Measurements from ENCODE around the gene DRAXIN.

Gene DRAXIN

DNA sequence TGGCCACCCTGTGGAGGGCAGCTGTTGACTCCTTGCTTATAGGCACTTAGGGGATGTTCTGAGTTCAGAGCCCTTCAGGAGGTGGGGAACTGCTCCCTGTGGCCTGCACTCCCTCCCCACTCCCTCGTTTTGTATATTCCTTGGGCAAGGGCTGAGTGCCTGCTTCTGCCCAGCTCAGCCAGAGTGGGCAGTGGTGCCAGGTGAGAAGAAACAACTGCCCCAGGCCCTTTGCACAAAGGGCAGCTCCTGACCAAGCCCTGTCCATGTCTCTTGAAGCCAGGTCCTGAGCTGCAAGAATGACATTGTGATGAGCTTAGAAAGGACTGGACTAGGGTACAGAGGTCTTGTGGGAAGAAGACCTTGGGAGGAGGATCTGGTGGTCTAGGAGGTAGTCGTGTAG lies 46.6 kb downstream of the DRAXIN start:
- Histone ChIP-seq H3K4me3 (ENCODE audit: low read depth, low read length) (no peak overlapping the region), H3K36me3 (ENCODE audit: control insufficient read depth in 2 of 2, insufficient read depth in 1 of 2, low read length in 2 of 2) (no peaks in the 10 kb centered on the region), H3K4me1 (ENCODE audit: control insufficient read depth, insufficient read depth, low read length) (peaks cover 3% of the 10 kb centered on the region; the same call in 1 of the 2 replicates), H3K27ac (ENCODE audit: extremely low read depth, low read depth, low read length) (no peak overlapping the region), H3K9me3 (ENCODE audit: control insufficient read depth, insufficient read depth, low read depth, low read length) (no peaks in the 10 kb centered on the region)
- ChIA-PET POLR2A (interaction anchor here (0.8 kb wide), 1 partner anchor 70 kb away, joined by 3 read pairs; no protein-coding TSS in a partner anchor), CTCF (interaction anchor here (1.0 kb wide), 1 partner anchor 10 kb away, joined by 3 read pairs; no protein-coding TSS in a partner anchor)
- TF ChIP-seq SETDB1 (IDR thresholded peaks at IDR 0.05; ENCODE audit: insufficient read length, low read length): no peak
- TF ChIP-seq ZNF623 (tag by site-specific recombination; IDR thresholded peaks at IDR 0.05): peak; percentile 85
- no peak for TF ChIP-seq ZSCAN16 (tag by site-specific recombination; IDR thresholded peaks at IDR 0.05)

DNA sequence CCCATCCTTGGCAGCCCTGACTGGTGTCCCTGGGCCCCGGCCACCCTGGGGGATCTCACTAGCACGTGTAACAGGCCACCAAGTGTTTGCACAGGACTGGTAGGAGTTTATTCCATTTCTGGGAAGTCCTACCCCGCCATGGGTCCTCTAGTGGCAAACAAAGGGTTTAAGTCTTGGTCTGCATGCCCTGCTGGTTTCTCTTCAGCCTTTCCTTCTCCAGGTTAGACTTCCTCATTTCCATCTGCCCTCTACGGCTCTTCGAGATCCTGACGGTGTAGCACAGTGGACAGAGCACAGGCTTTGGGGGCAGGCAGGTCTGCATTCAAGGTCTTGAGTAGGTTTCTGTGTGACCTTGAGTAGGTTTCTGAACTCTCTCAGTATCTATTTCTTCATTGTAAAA lies 47.3 kb downstream of the DRAXIN start:
- H3K36me3 ChIP-seq (ENCODE audit: control insufficient read depth in 2 of 2, insufficient read depth in 1 of 2, low read length in 2 of 2): no peaks in the 10 kb centered on the region
- no peaks in the 10 kb centered on the region for H3K9me3 ChIP-seq (ENCODE audit: control insufficient read depth, insufficient read depth, low read depth, low read length)
- no peak overlapping the region for H3K27ac ChIP-seq (ENCODE audit: extremely low read depth, low read depth, low read length)
- H3K4me3 ChIP-seq (ENCODE audit: low read depth, low read length): no peak overlapping the region
- ChIA-PET CTCF (no interaction called here), POLR2A (no interaction called here)
- H3K4me1 ChIP-seq (ENCODE audit: control insufficient read depth, insufficient read depth, low read length): peaks cover 3% of the 10 kb centered on the region; the same call in 1 of the 2 replicates
- TF ChIP-seq GLIS1 (tag by site-specific recombination; IDR thresholded peaks at IDR 0.05) (0 out of 2 replicates have a peak, but pooled peaks have one; percentile 16), ZNF155 (tag by site-specific recombination; IDR thresholded peaks at IDR 0.05) (no peak)
- TF ChIP-seq, protein P1, sequence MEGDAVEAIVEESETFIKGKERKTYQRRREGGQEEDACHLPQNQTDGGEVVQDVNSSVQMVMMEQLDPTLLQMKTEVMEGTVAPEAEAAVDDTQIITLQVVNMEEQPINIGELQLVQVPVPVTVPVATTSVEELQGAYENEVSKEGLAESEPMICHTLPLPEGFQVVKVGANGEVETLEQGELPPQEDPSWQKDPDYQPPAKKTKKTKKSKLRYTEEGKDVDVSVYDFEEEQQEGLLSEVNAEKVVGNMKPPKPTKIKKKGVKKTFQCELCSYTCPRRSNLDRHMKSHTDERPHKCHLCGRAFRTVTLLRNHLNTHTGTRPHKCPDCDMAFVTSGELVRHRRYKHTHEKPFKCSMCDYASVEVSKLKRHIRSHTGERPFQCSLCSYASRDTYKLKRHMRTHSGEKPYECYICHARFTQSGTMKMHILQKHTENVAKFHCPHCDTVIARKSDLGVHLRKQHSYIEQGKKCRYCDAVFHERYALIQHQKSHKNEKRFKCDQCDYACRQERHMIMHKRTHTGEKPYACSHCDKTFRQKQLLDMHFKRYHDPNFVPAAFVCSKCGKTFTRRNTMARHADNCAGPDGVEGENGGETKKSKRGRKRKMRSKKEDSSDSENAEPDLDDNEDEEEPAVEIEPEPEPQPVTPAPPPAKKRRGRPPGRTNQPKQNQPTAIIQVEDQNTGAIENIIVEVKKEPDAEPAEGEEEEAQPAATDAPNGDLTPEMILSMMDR (tag by site-specific recombination; IDR thresholded peaks at IDR 0.05): peak; percentile 9; the same call in 1 of the 2 replicates

DNA sequence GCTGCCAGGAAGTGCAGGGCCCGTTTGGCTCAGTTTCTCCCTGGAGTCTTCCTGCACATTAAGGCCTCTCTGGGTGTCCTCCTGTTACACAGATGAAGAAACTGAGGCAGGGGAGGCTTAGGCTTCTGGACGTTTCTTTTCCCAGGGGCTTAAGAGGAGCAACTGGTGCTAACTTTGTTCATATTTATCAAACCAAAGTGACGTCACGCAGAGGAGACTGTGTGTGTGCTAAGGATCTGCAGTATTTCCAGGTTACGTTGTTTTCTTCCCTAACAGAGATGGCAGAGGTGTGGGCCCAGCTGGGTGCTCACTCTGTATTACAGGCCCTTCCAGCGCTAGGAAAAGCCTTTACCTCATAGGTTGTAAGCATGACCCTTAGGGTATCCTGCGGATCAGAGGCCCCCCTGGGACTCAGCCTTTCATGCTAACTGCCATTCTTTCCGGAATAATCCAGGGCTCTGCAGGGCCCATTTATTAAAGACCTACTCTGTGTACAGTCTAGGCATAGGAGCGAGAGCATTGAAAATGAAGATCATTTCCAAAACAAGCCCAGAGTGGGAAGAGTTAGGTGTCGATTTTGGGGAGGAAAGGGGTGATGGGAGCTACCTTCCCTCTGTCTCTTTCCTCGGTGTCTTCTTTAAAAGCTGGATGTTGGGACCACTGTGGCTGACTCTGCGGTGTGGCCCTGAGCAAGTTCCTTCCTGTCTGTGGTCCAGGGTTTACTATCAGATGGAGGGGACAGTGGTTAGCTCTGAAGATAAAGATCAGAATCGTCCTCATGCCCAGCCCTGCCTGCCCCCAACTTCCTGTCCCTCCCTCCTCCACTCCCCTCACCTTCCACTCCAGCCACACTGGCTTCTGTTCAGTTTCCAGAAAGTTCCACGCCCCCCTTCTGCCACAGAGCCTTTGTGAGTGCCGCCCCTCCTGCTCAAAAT lies 49.0 kb downstream of the DRAXIN start:
- ChIA-PET POLR2A (no interaction called here), CTCF (interaction anchor here (0.6 to 1.7 kb wide), 4 partner anchors 21 to 420 kb away, joined by 3 to 4 read pairs (median 4); no protein-coding TSS in a partner anchor)
- Histone ChIP-seq H3K9me3 (ENCODE audit: control insufficient read depth, insufficient read depth, low read depth, low read length) (no peaks in the 10 kb centered on the region), H3K36me3 (ENCODE audit: control insufficient read depth in 2 of 2, insufficient read depth in 1 of 2, low read length in 2 of 2) (peaks cover 0 to 2% of the 10 kb centered on the region in 2 experiments; a peak in 1 of 3 replicates), H3K27ac (ENCODE audit: extremely low read depth, low read depth, low read length) (no peak overlapping the region), H3K4me3 (ENCODE audit: low read depth, low read length) (no peak overlapping the region), H3K4me1 (ENCODE audit: control insufficient read depth, insufficient read depth, low read length) (peaks cover 3% of the 10 kb centered on the region; the same call in 1 of the 2 replicates)
- TF ChIP-seq ZSCAN23 (tag by site-specific recombination; IDR thresholded peaks at IDR 0.05) (no peak), ZNF24 (tag by site-specific recombination; IDR thresholded peaks at IDR 0.05) (no peak), ZNF529 (tag by site-specific recombination; IDR thresholded peaks at IDR 0.05; ENCODE audit: insufficient replicate concordance) (no peak), TRIM28 (IDR thresholded peaks at IDR 0.05; ENCODE audit: borderline replicate concordance, low read length) (no peak), ZNF621 (tag by site-specific recombination; IDR thresholded peaks at IDR 0.05) (no peak), SCRT2 (tag by site-specific recombination; IDR thresholded peaks at IDR 0.05) (peak; percentile 40; the same call in 1 of the 2 replicates), ZNF211 (tag by site-specific recombination; IDR thresholded peaks at IDR 0.05; ENCODE audit: low read depth) (no peak), ZNF791 (tag by site-specific recombination; IDR thresholded peaks at IDR 0.05) (no peak), ZNF629 (tag by site-specific recombination; IDR thresholded peaks at IDR 0.05) (no peak), ZNF10 (tag by site-specific recombination; IDR thresholded peaks at IDR 0.05) (no peak), ZIC2 (tag by site-specific recombination; IDR thresholded peaks at IDR 0.05) (peak; percentile 30; the same call in 1 of the 2 replicates), ZBTB7A (tag by site-specific recombination; IDR thresholded peaks at IDR 0.05; ENCODE audit: low read depth) (no peak)
- TF ChIP-seq, protein P2, sequence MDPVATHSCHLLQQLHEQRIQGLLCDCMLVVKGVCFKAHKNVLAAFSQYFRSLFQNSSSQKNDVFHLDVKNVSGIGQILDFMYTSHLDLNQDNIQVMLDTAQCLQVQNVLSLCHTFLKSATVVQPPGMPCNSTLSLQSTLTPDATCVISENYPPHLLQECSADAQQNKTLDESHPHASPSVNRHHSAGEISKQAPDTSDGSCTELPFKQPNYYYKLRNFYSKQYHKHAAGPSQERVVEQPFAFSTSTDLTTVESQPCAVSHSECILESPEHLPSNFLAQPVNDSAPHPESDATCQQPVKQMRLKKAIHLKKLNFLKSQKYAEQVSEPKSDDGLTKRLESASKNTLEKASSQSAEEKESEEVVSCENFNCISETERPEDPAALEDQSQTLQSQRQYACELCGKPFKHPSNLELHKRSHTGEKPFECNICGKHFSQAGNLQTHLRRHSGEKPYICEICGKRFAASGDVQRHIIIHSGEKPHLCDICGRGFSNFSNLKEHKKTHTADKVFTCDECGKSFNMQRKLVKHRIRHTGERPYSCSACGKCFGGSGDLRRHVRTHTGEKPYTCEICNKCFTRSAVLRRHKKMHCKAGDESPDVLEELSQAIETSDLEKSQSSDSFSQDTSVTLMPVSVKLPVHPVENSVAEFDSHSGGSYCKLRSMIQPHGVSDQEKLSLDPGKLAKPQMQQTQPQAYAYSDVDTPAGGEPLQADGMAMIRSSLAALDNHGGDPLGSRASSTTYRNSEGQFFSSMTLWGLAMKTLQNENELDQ (tag by site-specific recombination; IDR thresholded peaks at IDR 0.05; ENCODE audit: low read depth): no peak
- TF ChIP-seq, protein P3, sequence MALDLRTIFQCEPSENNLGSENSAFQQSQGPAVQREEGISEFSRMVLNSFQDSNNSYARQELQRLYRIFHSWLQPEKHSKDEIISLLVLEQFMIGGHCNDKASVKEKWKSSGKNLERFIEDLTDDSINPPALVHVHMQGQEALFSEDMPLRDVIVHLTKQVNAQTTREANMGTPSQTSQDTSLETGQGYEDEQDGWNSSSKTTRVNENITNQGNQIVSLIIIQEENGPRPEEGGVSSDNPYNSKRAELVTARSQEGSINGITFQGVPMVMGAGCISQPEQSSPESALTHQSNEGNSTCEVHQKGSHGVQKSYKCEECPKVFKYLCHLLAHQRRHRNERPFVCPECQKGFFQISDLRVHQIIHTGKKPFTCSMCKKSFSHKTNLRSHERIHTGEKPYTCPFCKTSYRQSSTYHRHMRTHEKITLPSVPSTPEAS (tag by site-specific recombination; IDR thresholded peaks at IDR 0.05): no peak
- TF ChIP-seq, protein P1 (tag by site-specific recombination; IDR thresholded peaks at IDR 0.05): no peak
- TF ChIP-seq, protein P4, sequence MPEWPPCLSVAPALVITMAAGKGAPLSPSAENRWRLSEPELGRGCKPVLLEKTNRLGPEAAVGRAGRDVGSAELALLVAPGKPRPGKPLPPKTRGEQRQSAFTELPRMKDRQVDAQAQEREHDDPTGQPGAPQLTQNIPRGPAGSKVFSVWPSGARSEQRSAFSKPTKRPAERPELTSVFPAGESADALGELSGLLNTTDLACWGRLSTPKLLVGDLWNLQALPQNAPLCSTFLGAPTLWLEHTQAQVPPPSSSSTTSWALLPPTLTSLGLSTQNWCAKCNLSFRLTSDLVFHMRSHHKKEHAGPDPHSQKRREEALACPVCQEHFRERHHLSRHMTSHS (tag by site-specific recombination; IDR thresholded peaks at IDR 0.05): no peak

Data from HEK293 (cell line).